PC-3 (cell line): ENCODE results near the gene TRAK1. TPM values are rescaled to one million over a fixed set of nuclear protein-coding genes. Genes with fewer than 3 reads are reported as not detected.

Source experiments
- ATAC-seq: fragments of 200-7000 bp; cut with Tn5 transposase; 2 replicates; pipeline ENCODE4 v1.9.1; 2020; ENCODE audit warnings: mild to moderate bottlenecking, moderate library complexity
- BruUV-seq: library from RNA; stranded (reverse); fragments of 400-500 nt; replicated peaks from 2 replicates; lab custom pipeline; 2021; lab: Mats Ljungman, UMichigan
- CTCF ChIA-PET: fragments of 300-600 bp; sonication (Branson Sonifier 250); formaldehyde crosslinking; loops from one replicate; lab custom pipeline; 2022; ENCODE audit warnings: antibody characterized with exemption; lab: Charles Lee
- POLR2A ChIA-PET: fragments of 300-600 bp; sonication (Branson Sonifier 250); formaldehyde crosslinking; loops from one replicate; lab custom pipeline; 2022; ENCODE audit warnings: antibody characterized with exemption; ENCODE audit not compliant: unreplicated experiment; lab: Charles Lee
- DNase-seq: peaks from one replicate; pipeline ENCODE4 v3.0.0-alpha.2; 2015
- H2AFZ ChIP-seq: fragments of 300-600 bp; sonication (generic); 2 replicates; pipeline ENCODE4 v1.6.0; 2016; ENCODE audit warnings: antibody characterized with exemption, low read length
- H3F3A ChIP-seq: fragments of 300-600 bp; sonication (generic); one replicate; pipeline ENCODE4 v1.6.0; 2017; ENCODE audit warnings: antibody characterized with exemption, low read length, control low read depth, mild to moderate bottlenecking; ENCODE audit not compliant: unreplicated experiment
- H3K27ac ChIP-seq: fragments of 300-600 bp; sonication (generic); 2 replicates; pipeline ENCODE4 v1.5.1; 2016; ENCODE audit warnings: mild to moderate bottlenecking, low read length
- H3K27me3 ChIP-seq: fragments of 300-600 bp; sonication (generic); 2 replicates; pipeline ENCODE4 v1.6.1; 2016; ENCODE audit warnings: low read length, mixed read lengths
- H3K36me3 ChIP-seq: fragments of 300-600 bp; sonication (generic); 2 replicates; pipeline ENCODE4 v1.6.1; 2016; ENCODE audit warnings: low read depth, mixed run types, low read length, mixed read lengths
- H3K4me1 ChIP-seq: fragments of 300-600 bp; sonication (generic); 2 replicates; pipeline ENCODE4 v1.5.1; 2016; ENCODE audit warnings: low read length; ENCODE audit not compliant: insufficient read depth
- H3K4me2 ChIP-seq: fragments of 300-600 bp; sonication (generic); 2 replicates; pipeline ENCODE4 v1.6.0; 2016; ENCODE audit warnings: low read length
- H3K4me3 ChIP-seq: fragments of 300-600 bp; sonication (generic); 2 replicates; pipeline ENCODE4 v1.5.1; 2016; ENCODE audit warnings: mild to moderate bottlenecking, low read length, mixed read lengths
- H3K79me2 ChIP-seq: fragments of 300-600 bp; sonication (generic); 2 replicates; pipeline ENCODE4 v1.6.1; 2017; ENCODE audit warnings: low read length, mixed read lengths
- H3K9ac ChIP-seq: fragments of 300-600 bp; sonication (generic); 2 replicates; pipeline ENCODE4 v1.6.0; 2016; ENCODE audit warnings: mild to moderate bottlenecking, low read length
- H3K9me2 ChIP-seq: fragments of 300-600 bp; sonication (generic); replicated peaks from 2 replicates; pipeline ENCODE4 v1.6.1; 2016; ENCODE audit warnings: mixed run types, low read length, mixed read lengths
- H3K9me3 ChIP-seq: fragments of 300-600 bp; sonication (generic); 2 replicates; pipeline ENCODE4 v1.6.1; 2016; ENCODE audit warnings: low read length, mixed read lengths
- H4K20me1 ChIP-seq: fragments of 300-600 bp; sonication (generic); 2 replicates; pipeline ENCODE4 v1.6.1; 2016; ENCODE audit warnings: low read length, mixed read lengths
- CTCF ChIP-seq: fragments of 300-600 bp; sonication (generic); conservative IDR thresholded peaks from 2 replicates; pipeline ENCODE4 v1.5.1; 2017; ENCODE audit warnings: antibody characterized with exemption, low read depth, mild to moderate bottlenecking, low read length
- EZH2 ChIP-seq: fragments of 300-600 bp; sonication (generic); IDR thresholded peaks from one replicate; pipeline ENCODE4 v1.6.1; 2017; ENCODE audit warnings: antibody characterized with exemption, mild to moderate bottlenecking, low read length; ENCODE audit not compliant: unreplicated experiment
- EZH2phosphoT487 ChIP-seq: fragments of 300-600 bp; sonication (generic); IDR thresholded peaks from 2 replicates; pipeline ENCODE4 v1.6.1; 2018; ENCODE audit warnings: mild to moderate bottlenecking, antibody characterized with exemption, low read length, borderline replicate concordance
- intact Hi-C: fragments of 100-400 bp; cut with micrococcal nuclease; formaldehyde crosslinking; loops from 2 replicates; pipeline ENCODE4 v1.9.0; 2023
- total RNA-seq: library from RNA; depleted of rRNA; stranded (reverse); fragments of >200 nt; gene quantifications from 2 replicates; pipeline ENCODE4 v1.2.3, GENCODE V29; 2014

Gene TRAK1
- total RNA-seq, 1 experiment from 2014 or later, result 23.4 TPM

- Histone ChIP-seq H3K36me3 (no peaks in the 10 kb centered on the region), H3K27me3 (peaks cover 8% of the 10 kb centered on the region), H3K9ac (no peak overlapping the region), H3K9me3 (no peaks in the 10 kb centered on the region), H3F3A (no peaks in the 10 kb centered on the region), H3K4me3 (no peak overlapping the region), H4K20me1 (no peaks in the 10 kb centered on the region), H3K79me2 (no peaks in the 10 kb centered on the region), H3K27ac (no peak overlapping the region), H3K4me2 (no peak overlapping the region), H3K9me2 (no peaks in the 10 kb centered on the region), H3K4me1 (no peaks in the 10 kb centered on the region), H2AFZ (no peak overlapping the region)
- intact Hi-C loops, result no loop called here
- CTCF ChIA-PET, result interaction anchor here (1.4 kb wide), 1 partner anchor 16 kb away, joined by 5 read pairs; no protein-coding TSS in a partner anchor
- ATAC-seq (no peak), DNase-seq (no peak)
- no TSS peak for BruUV-seq
- TF ChIP-seq EZH2phosphoT487 (no peak), CTCF (no peak), EZH2 (no peak)
- POLR2A ChIA-PET, result no interaction called here
Observed at GRCh38 chr3:42246091-42246490, 154.9 kb downstream of the TRAK1 start.

GRCh38 chr3:42247576-42248027 lies 156.4 kb downstream of the TRAK1 start:
- Histone ChIP-seq H3F3A (no peaks in the 10 kb centered on the region), H3K27me3 (peaks cover 8% of the 10 kb centered on the region), H3K9me3 (no peaks in the 10 kb centered on the region), H4K20me1 (no peaks in the 10 kb centered on the region), H3K4me2 (peak overlapping the region; percentile 52), H3K4me3 (no peak overlapping the region), H3K9me2 (no peaks in the 10 kb centered on the region), H2AFZ (peak overlapping the region; percentile 31; the same call in 1 of the 2 replicates), H3K79me2 (no peaks in the 10 kb centered on the region), H3K9ac (no peak overlapping the region), H3K36me3 (no peaks in the 10 kb centered on the region), H3K4me1 (no peaks in the 10 kb centered on the region), H3K27ac (no peak overlapping the region)
- peak; percentile 88 for DNase-seq
- CTCF ChIA-PET, result interaction anchor here (1.1 to 3.9 kb wide), 4 partner anchors 15 to 195 kb away, joined by 3 to 46 read pairs (median 4); no protein-coding TSS in a partner anchor
- peak; percentile 77 for ATAC-seq
- BruUV-seq, result no TSS peak
- POLR2A ChIA-PET, result interaction anchor here (0.6 kb wide), 1 partner anchor 174 kb away, joined by 4 read pairs; no protein-coding TSS in a partner anchor
- TF ChIP-seq EZH2phosphoT487 (no peak), CTCF (peak; percentile 96), EZH2 (no peak)
- intact Hi-C loops, result loop anchor here (1.0 kb wide), 2 partner anchors 196 to 300 kb away; no protein-coding TSS in a partner anchor

- no peak overlapping the region for H3K4me2 ChIP-seq
- POLR2A ChIA-PET, result no interaction called here
- TF ChIP-seq CTCF (no peak), EZH2 (no peak), EZH2phosphoT487 (no peak)
- no peaks in the 10 kb centered on the region for H3K36me3 ChIP-seq
- DNase-seq, result no peak
- H2AFZ ChIP-seq, result no peak overlapping the region
- H3K27ac ChIP-seq, result no peak overlapping the region
- H3K4me3 ChIP-seq, result no peak overlapping the region
- H3K27me3 ChIP-seq, result no peaks in the 10 kb centered on the region; the same call in 1 of the 2 replicates
- H4K20me1 ChIP-seq, result no peaks in the 10 kb centered on the region
- no TSS peak for BruUV-seq
- no peaks in the 10 kb centered on the region for H3K9me3 ChIP-seq
- intact Hi-C loops, result no loop called here
- no peak overlapping the region for H3K9ac ChIP-seq
- no peak for ATAC-seq
- H3K79me2 ChIP-seq, result no peaks in the 10 kb centered on the region
- CTCF ChIA-PET, result no interaction called here
- no peaks in the 10 kb centered on the region for H3F3A ChIP-seq
- no peaks in the 10 kb centered on the region for H3K9me2 ChIP-seq
- peaks cover 19% of the 10 kb centered on the region for H3K4me1 ChIP-seq
Observed at GRCh38 chr3:42250761-42251160, 159.6 kb downstream of the TRAK1 start.
